Nephron progenitor cell (in vitro differentiated cells): ENCODE data around the gene STX5.
A peak's percentile ranks its signal among the peaks of the same experiment; 100 is the strongest.

Experiments
- DNase-seq: peaks from one replicate; pipeline ENCODE4 v3.0.0; 2021
- H3K27ac Mint-ChIP-seq: 2 replicates; pipeline ENCODE4 v1.8.0; 2021; ENCODE audit warnings: mild to moderate bottlenecking, moderate library complexity, mixed read lengths
- H3K27me3 Mint-ChIP-seq: 2 replicates; pipeline ENCODE4 v1.8.0; 2021; ENCODE audit warnings: mild to moderate bottlenecking, low read depth, mixed read lengths; ENCODE audit not compliant: poor library complexity
- H3K36me3 Mint-ChIP-seq: 2 replicates; pipeline ENCODE4 v1.8.0; 2021; ENCODE audit warnings: low read depth, mixed read lengths
- H3K4me1 Mint-ChIP-seq: 2 replicates; pipeline ENCODE4 v1.8.0; 2021; ENCODE audit warnings: mixed read lengths
- H3K4me3 Mint-ChIP-seq: 2 replicates; pipeline ENCODE4 v1.8.0; 2021; ENCODE audit warnings: mild to moderate bottlenecking, moderate library complexity, mixed read lengths
- H3K9me3 Mint-ChIP-seq: 2 replicates; pipeline ENCODE4 v1.8.0; 2021; ENCODE audit warnings: mild to moderate bottlenecking, moderate library complexity, mixed read lengths
- TF ChIP-seq, protein P1 (sequence below): fragments of 200-600 bp; sonication (generic); IDR thresholded peaks from 2 replicates; pipeline ENCODE4 v1.5.0; 2021; ENCODE audit warnings: antibody characterized with exemption

Gene STX5

DNA sequence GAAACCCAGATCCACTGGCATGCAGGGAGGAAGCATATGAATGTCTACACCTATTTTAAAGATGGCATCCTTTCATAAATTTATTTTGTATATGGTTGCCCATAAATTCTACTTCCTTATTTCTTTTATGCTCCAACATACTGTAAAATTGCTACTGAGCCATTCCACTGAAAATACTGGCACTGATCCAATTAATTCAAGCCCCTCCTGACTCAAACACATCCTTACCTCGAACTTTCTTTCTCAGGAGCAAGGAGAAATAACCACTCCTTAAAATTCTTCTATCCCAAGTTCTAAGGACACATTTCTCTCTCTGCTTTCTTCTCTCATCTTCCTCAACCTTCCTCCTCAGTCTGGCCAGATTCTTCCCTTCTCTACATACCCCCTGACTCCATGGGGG lies 21.1 kb downstream of the STX5 start:
- peaks cover 10% of the 10 kb centered on the region for H3K36me3 Mint-ChIP-seq
- H3K27me3 Mint-ChIP-seq: no peaks in the 10 kb centered on the region
- H3K4me3 Mint-ChIP-seq: no peak overlapping the region
- peaks cover 12% of the 10 kb centered on the region for H3K4me1 Mint-ChIP-seq
- DNase-seq: no peak
- no peaks in the 10 kb centered on the region for H3K9me3 Mint-ChIP-seq
- TF ChIP-seq, protein P1, sequence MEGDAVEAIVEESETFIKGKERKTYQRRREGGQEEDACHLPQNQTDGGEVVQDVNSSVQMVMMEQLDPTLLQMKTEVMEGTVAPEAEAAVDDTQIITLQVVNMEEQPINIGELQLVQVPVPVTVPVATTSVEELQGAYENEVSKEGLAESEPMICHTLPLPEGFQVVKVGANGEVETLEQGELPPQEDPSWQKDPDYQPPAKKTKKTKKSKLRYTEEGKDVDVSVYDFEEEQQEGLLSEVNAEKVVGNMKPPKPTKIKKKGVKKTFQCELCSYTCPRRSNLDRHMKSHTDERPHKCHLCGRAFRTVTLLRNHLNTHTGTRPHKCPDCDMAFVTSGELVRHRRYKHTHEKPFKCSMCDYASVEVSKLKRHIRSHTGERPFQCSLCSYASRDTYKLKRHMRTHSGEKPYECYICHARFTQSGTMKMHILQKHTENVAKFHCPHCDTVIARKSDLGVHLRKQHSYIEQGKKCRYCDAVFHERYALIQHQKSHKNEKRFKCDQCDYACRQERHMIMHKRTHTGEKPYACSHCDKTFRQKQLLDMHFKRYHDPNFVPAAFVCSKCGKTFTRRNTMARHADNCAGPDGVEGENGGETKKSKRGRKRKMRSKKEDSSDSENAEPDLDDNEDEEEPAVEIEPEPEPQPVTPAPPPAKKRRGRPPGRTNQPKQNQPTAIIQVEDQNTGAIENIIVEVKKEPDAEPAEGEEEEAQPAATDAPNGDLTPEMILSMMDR: no peak
- no peak overlapping the region for H3K27ac Mint-ChIP-seq

DNA sequence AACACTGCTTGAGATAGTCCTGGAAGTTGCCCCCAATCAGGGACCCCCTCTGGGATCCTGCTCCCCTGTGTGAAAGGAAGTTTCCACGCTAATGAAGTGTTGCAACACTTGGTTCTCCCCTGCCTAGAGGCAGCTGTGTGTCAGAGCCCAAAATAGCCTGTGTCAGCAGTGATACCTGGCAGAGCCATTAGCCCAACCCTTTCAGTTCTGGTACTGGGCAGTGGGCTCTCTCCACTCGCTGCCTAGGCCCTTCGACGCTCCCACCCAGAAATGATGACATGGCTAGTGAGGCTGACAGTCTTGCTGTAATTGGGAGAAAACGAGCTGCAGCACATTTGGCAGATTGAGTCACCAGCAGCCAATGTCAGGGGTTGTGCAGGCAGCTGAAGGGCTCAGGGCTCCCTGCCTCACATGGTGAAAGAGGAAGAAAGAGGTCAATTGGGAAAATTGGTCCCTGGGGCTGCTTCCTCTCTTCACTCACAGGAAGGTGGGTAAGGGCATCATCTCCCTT lies 25.2 kb downstream of the STX5 start:
- Mint-ChIP-seq H3K36me3 (peaks cover 24% of the 10 kb centered on the region), H3K27ac (no peak overlapping the region), H3K4me1 (peaks cover 30% of the 10 kb centered on the region), H3K4me3 (peak overlapping the region; percentile 100), H3K27me3 (peaks cover 8% of the 10 kb centered on the region), H3K9me3 (no peaks in the 10 kb centered on the region)
- TF ChIP-seq, protein P1: no peak
- DNase-seq: no peak

DNA sequence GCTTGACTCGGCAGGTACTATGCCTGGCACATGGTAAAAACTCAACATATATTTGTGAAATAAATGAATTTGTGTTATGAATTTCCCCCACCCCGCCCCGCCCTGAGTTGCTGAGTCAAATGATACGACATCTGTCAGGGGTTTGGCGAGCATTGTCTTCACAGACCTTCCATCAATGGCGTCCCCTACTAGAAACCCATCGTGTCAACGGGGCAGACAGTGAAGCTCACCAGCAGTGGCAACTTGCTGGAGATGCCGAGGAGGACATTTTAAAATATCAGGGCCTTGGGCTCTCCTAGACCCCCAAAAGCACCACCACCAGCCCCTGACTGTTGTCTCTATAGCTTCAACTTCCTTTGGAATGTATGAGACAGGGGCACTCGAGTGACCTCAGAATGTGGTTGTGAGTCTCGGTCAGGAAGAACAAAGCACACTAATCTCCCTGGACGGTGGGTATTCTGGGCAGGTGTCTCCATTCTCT lies 25.9 kb downstream of the STX5 start:
- TF ChIP-seq, protein P1: no peak
- Mint-ChIP-seq H3K9me3 (no peaks in the 10 kb centered on the region), H3K27ac (peak overlapping the region; percentile 100), H3K4me1 (peaks cover 30% of the 10 kb centered on the region), H3K4me3 (peak overlapping the region; percentile 100), H3K27me3 (peaks cover 8% of the 10 kb centered on the region), H3K36me3 (peaks cover 30% of the 10 kb centered on the region)
- no peak for DNase-seq

DNA sequence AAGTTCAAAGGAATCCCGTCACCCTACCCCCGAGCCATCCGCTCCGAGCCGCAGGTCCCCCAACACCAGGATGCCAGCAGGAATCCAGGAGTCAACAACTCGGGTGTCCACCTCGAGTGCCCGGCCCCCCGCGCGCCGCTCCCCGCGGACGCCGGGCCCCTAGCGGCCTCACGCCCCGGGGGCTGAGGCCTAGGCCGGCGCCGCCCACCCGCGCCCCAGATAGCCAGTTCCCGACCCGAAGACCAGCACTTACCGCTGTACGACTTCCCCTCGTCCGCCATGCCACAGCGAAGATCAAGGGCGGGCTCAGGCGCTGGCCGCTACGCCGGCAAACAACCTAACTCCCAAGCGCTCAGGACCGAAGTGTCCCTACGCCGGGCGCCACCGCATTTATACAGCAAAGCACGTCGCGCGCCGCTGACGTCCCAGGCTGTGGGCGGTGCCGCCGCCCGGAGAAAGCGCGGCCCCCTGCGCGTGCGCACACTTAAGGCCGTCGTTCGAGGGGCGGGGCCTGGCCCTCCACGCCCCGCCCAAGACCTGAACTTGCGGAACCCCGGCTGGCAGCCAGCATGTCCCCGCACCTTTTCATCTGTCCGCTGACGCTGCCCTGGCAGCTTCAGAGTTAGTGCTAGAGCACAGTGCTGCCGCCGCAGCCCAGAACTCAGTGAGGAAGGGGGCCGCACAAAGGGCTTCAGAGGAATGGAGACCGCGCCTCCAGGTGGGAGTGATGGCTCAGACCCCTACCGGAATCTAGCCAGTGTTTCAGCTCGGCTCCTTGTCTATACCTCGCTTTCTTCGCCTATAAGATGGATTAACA lies 26.6 kb downstream of the STX5 start, which contains the start of gene NXF1:
Gene NXF1 (minus strand): TSS at position 365 of the 817 bp plus-strand sequence. CDS start 84 bp downstream, at position 281.
- no peaks in the 10 kb centered on the region for H3K9me3 Mint-ChIP-seq
- peak; percentile 98 for DNase-seq
- peak within 1 kb of the TSS; percentile 100 for H3K27ac Mint-ChIP-seq
- peaks cover 34% of the 10 kb centered on the region for H3K36me3 Mint-ChIP-seq
- H3K4me1 Mint-ChIP-seq: peaks cover 30% of the 10 kb centered on the region
- H3K4me3 Mint-ChIP-seq: peak within 1 kb of the TSS; percentile 100
- TF ChIP-seq, protein P1: no peak
- H3K27me3 Mint-ChIP-seq: peaks cover 8% of the 10 kb centered on the region

DNA sequence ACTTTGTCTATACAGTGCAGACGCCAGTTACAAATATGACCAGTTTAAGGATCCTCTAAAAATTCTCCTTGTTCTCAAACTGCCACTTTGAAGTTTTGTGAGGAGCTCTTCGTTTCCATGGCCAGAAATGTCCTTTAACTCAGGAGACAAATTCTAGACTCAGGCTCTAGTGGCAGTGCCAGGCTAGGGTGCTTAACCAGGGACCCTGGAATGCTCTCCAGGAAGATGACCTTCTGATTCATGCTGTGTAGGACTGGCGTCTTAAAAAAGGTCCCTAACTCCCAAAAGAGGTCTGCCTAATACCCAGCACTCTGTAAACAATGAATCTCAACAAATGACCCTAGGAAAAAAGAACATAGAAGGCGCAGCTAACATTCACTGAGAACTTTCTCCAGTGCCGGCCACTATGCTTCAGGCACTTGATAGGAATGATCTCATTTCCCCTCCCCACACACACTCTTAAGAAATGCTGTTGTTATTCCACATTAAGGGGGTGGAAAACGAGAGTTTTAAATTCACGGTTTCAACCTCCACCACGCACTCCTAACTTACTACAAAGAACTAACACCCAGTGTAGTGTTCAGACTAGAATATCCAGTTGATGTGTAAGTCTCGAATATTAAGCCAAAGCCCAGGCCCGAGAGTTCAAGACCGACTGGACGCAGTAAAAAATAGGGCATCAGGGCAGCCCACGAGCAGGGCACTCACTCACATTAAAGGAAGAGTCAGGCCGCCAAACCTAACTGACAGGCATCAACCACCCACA lies 27.4 kb downstream of the STX5 start:
- peaks cover 41% of the 10 kb centered on the region for H3K36me3 Mint-ChIP-seq

More for the DNA sequence above, 27.4 kb downstream of the STX5 start:
- peaks cover 8% of the 10 kb centered on the region for H3K27me3 Mint-ChIP-seq
- no peak for DNase-seq
- H3K9me3 Mint-ChIP-seq: no peaks in the 10 kb centered on the region
- H3K4me3 Mint-ChIP-seq: peak overlapping the region; percentile 100
- peaks cover 30% of the 10 kb centered on the region for H3K4me1 Mint-ChIP-seq
- TF ChIP-seq, protein P1: no peak
- H3K27ac Mint-ChIP-seq: peak overlapping the region; percentile 99
